ENCODE data around the gene ADARB2.

DNA sequence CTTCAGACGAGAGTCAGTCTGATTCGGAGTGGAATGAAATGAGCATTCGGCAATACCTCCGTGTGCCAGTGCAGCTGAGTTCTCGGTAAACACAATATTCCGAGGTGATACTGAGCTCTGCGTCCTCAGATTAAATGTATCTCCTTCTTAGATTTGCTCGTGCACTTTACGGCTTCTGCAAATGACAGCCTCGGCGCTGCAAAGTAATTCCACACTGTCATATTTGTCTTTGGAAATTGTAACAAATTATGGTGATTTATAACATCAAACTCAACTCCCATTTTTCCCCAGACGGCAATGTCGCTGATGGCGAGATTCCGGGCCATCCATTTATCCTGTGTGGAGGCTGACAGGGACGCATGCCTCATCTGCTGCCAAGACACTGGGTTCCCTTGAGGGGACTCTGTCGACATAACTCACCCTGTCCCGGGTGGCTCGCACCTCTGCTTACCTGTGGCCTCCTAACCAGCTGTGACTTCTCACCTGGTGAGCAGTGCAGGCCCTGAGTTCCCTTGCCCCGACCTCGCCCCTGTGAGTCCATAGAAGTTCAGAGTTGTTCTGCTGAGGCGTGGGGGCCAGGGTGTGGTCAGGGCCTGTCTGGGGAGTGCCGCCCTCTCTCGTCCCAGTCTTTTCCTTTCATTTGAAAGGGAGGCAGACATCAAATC lies 201.9 kb downstream of the ADARB2 start:
- TF ChIP-seq POLR2A (IDR thresholded peaks at IDR 0.05; ENCODE audit: low read depth, low read length) (no peak), POLR2AphosphoS5 (IDR thresholded peaks at IDR 0.05; ENCODE audit: low read depth, low read length) (no peak), POU2F2 (IDR thresholded peaks at IDR 0.05; ENCODE audit: low read depth, low read length) (no peak)
